Vagina (tissue), 2 donors: ENCODE measurements around the gene RNF217. TPM values are rescaled to one million over a fixed set of nuclear protein-coding genes. Genes with fewer than 3 reads are reported as not detected.

ENCODE experiments used
- DNase-seq, 2 donors: peaks; one replicate each; pipeline ENCODE4 v3.0.0-alpha.2; 2017; ENCODE audit errors: extremely low spot score in 2 of 2
- H3K27ac ChIP-seq: fragments of 200-600 bp; sonication (generic); one replicate; pipeline ENCODE4 v1.5.1; 2019
- H3K27me3 ChIP-seq: fragments of 200-600 bp; sonication (generic); one replicate; pipeline ENCODE4 v1.5.1; 2019
- H3K36me3 ChIP-seq, 2 donors: fragments of 200-600 bp; sonication (generic); one replicate each; pipeline ENCODE4 v1.5.1; 2017 to 2019
- H3K4me1 ChIP-seq: fragments of 200-600 bp; sonication (generic); one replicate; pipeline ENCODE4 v1.5.1; 2019
- H3K4me3 ChIP-seq, 2 donors: fragments of 200-600 bp; sonication (generic); 1 replicate in 1 of 2; 2 replicates in 1 of 2; pipeline ENCODE4 v1.5.1; 2016 to 2019
- H3K9me3 ChIP-seq: fragments of 200-600 bp; sonication (generic); one replicate; pipeline ENCODE4 v1.5.1; 2019
- CTCF ChIP-seq, 3 experiments: fragments of 450-650 bp in 2 of 3; fragments of 200-600 bp in 1 of 3; sonication (generic) in 1 of 3; IDR thresholded peaks; one replicate each; pipeline ENCODE4 v1.5.1; 2017 to 2019; ENCODE audit warnings: antibody characterized with exemption in 3 of 3, mild to moderate bottlenecking in 2 of 3, moderate library complexity in 2 of 3
- POLR2A ChIP-seq, 2 donors: fragments of 450-650 bp; IDR thresholded peaks; one replicate each; pipeline ENCODE4 v1.6.1; 2017; ENCODE audit warnings: antibody characterized with exemption in 2 of 2, mild to moderate bottlenecking in 2 of 2, moderate library complexity in 2 of 2
- POLR2AphosphoS5 ChIP-seq, 2 donors: sonication (generic); formaldehyde crosslinking; IDR thresholded peaks; one replicate each; pipeline ENCODE4 v1.9.0; 2017; ENCODE audit warnings: antibody characterized with exemption in 2 of 2, mild to moderate bottlenecking in 2 of 2, low read depth in 1 of 2; ENCODE audit not compliant: insufficient read depth in 1 of 2
- intact Hi-C: fragments of 100-400 bp; cut with DNase I; formaldehyde crosslinking; loops from one replicate; pipeline ENCODE4 v1.15.1; 2023
- total RNA-seq: library from RNA; depleted of rRNA; stranded (reverse); fragments of >200 nt; gene quantifications from one replicate; pipeline ENCODE4 v1.2.3, GENCODE V29; 2016

The RNF217 gene
- total RNA-seq, 1 donor from 2014 or later, result 26.0 TPM

- Histone ChIP-seq H3K27ac (no peak overlapping the region), H3K9me3 (no peaks in the 10 kb centered on the region), H3K36me3 (peaks cover 0 to 9% of the 10 kb centered on the region in 2 donors), H3K27me3 (no peaks in the 10 kb centered on the region), H3K4me3 (no peak overlapping the region), H3K4me1 (peaks cover 13% of the 10 kb centered on the region)
- no peak for DNase-seq
- TF ChIP-seq CTCF (IDR thresholded peaks at IDR 0.05) (no peak), POLR2AphosphoS5 (IDR thresholded peaks at IDR 0.05; ENCODE audit: insufficient read depth in 1 of 2, low read depth in 1 of 2) (no peak), POLR2A (IDR thresholded peaks at IDR 0.05) (no peak)
- intact Hi-C loops, result no loop called here
Observed at GRCh38 chr6:124982669-124983068, 20.4 kb downstream of the RNF217 start.

DNA sequence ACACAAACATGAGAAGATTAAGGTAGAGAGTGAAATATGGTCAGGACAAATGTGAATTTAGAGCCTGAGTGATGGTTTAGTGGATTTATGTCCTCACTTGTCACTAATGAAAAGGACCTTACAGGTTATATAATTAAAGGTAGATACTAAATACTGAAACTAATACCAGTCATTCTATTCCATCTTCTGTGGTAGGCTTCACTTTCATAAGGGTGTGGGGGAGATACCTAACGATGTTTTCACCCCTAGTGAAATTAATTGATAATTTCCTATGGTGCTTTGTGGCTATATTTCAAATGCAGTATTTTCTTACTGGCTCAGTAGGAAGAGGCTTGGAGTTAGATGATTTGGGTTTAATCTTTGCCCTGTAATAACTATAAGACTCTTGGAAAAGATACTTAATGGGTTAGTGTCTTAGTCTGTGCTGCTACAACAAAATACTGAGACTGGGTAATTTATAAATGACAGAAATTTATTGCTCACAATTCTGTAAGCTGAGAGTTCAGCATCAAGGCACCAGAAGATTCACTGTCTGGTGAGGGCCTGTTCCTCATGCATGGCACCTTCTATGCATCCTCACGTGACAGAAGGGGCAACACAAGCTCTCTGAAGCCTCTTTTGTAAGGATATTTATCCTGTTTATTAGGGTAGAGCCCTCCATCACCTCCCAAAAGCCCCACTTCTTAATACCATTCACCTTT lies 21.3 kb downstream of the RNF217 start:
- intact Hi-C loops, result no loop called here
- Histone ChIP-seq H3K4me1 (peaks cover 13% of the 10 kb centered on the region), H3K27ac (no peak overlapping the region), H3K9me3 (no peaks in the 10 kb centered on the region), H3K27me3 (no peaks in the 10 kb centered on the region), H3K36me3 (peaks cover 0 to 3% of the 10 kb centered on the region in 2 donors), H3K4me3 (no peak overlapping the region)
- no peak for DNase-seq
- TF ChIP-seq CTCF (IDR thresholded peaks at IDR 0.05), result no peak
- no peak for TF ChIP-seq POLR2A (IDR thresholded peaks at IDR 0.05)
- TF ChIP-seq POLR2AphosphoS5 (IDR thresholded peaks at IDR 0.05; ENCODE audit: insufficient read depth in 1 of 2, low read depth in 1 of 2), result no peak

DNA sequence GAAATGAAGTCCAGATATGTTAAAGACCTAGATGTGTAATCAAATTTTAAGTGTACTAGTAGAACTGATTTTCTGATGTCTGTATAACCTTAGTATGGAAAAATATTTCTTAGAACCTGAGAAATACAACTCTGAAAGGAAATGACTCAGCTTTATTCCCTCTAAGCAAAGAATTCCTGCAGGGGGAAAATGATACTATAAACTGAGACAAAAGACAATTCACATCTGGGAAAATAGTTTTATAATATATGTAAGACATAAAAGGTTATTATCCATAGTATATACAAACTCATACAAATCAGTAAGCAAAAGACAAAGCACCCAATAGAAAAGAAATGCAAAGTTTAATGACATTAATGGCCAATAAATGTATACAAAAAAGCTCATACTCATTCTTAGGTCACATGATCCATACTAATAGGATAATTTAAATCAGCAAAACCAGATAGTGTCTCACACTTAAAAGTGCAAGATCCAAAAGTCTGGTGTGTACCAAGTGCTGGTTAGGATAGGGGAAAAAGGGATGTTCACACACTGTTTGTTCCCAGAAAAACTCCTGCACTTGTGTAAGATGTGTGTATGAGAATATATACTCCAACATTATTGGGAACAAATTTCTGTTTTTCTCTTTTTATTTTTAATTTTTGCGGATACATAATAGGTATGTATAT lies 22.6 kb downstream of the RNF217 start:
- Histone ChIP-seq H3K9me3 (no peaks in the 10 kb centered on the region), H3K4me3 (no peak overlapping the region), H3K27me3 (no peaks in the 10 kb centered on the region), H3K27ac (no peak overlapping the region), H3K36me3 (no peaks in the 10 kb centered on the region), H3K4me1 (peaks cover 13% of the 10 kb centered on the region)
- intact Hi-C loops, result no loop called here
- TF ChIP-seq POLR2AphosphoS5 (IDR thresholded peaks at IDR 0.05; ENCODE audit: insufficient read depth in 1 of 2, low read depth in 1 of 2) (no peak), CTCF (IDR thresholded peaks at IDR 0.05) (no peak), POLR2A (IDR thresholded peaks at IDR 0.05) (no peak)
- no peak for DNase-seq

GRCh38 chr6:124986164-124986563 lies 23.9 kb downstream of the RNF217 start:
- TF ChIP-seq POLR2AphosphoS5 (IDR thresholded peaks at IDR 0.05; ENCODE audit: insufficient read depth in 1 of 2, low read depth in 1 of 2) (no peak), POLR2A (IDR thresholded peaks at IDR 0.05) (no peak), CTCF (IDR thresholded peaks at IDR 0.05) (no peak)
- no peaks in the 10 kb centered on the region for H3K27me3 ChIP-seq
- peaks cover 13% of the 10 kb centered on the region for H3K4me1 ChIP-seq
- DNase-seq, result no peak
- H3K9me3 ChIP-seq, result no peaks in the 10 kb centered on the region
- H3K4me3 ChIP-seq, result no peak overlapping the region
- no peaks in the 10 kb centered on the region for H3K36me3 ChIP-seq
- no peak overlapping the region for H3K27ac ChIP-seq
- intact Hi-C loops, result no loop called here

- H3K4me3 ChIP-seq, result no peak overlapping the region
- no peak overlapping the region for H3K27ac ChIP-seq
- H3K27me3 ChIP-seq, result no peaks in the 10 kb centered on the region
- no peaks in the 10 kb centered on the region for H3K9me3 ChIP-seq
- no peak for DNase-seq
- no peaks in the 10 kb centered on the region for H3K36me3 ChIP-seq
- H3K4me1 ChIP-seq, result peaks cover 13% of the 10 kb centered on the region
- no peak for TF ChIP-seq POLR2A (IDR thresholded peaks at IDR 0.05)
- no peak for TF ChIP-seq CTCF (IDR thresholded peaks at IDR 0.05)
- no peak for TF ChIP-seq POLR2AphosphoS5 (IDR thresholded peaks at IDR 0.05; ENCODE audit: insufficient read depth in 1 of 2, low read depth in 1 of 2)
- intact Hi-C loops, result no loop called here
Observed at GRCh38 chr6:124987291-124987690, 25.1 kb downstream of the RNF217 start.
